Measurements from ENCODE around the gene SH2B3. TPM values are rescaled to one million over a fixed set of nuclear protein-coding genes. Genes with fewer than 3 reads are reported as not detected.

SH2B3 gene
- total and polyA plus RNA-seq, 2 experiments from 2014 or later = 8.1 to 59.3 TPM

GRCh38 chr12:111420494-111420893, 14.8 kb downstream of the SH2B3 start:
- no peaks in the 10 kb centered on the region for H3K9me3 Mint-ChIP-seq
- DNase-seq (ENCODE audit: low spot score) (no peak), ATAC-seq (no peak)
- peaks cover 27% of the 10 kb centered on the region; the same call in 1 of the 2 replicates for H3K4me1 ChIP-seq (ENCODE audit: insufficient read depth)
- peaks cover 2% of the 10 kb centered on the region for H3K27me3 Mint-ChIP-seq (ENCODE audit: insufficient read depth, low read depth, poor library complexity)
- peaks cover 37% of the 10 kb centered on the region for H3K4me1 Mint-ChIP-seq
- H3K27ac Mint-ChIP-seq = peak overlapping the region; percentile 94; the same call in 1 of the 2 replicates
- H3K27me3 ChIP-seq (ENCODE audit: insufficient read depth) = no peaks in the 10 kb centered on the region
- peaks cover 28% of the 10 kb centered on the region for H4K20me1 ChIP-seq (replicated peaks; ENCODE audit: insufficient read depth)
- no peaks in the 10 kb centered on the region for H3K9me2 ChIP-seq (ENCODE audit: insufficient read depth)
- no peak overlapping the region for H2AFZ ChIP-seq
- H3K4me2 ChIP-seq = no peak overlapping the region
- H3K36me3 Mint-ChIP-seq (ENCODE audit: low read depth) = peaks cover 52% of the 10 kb centered on the region
- H3K79me2 ChIP-seq (replicated peaks; ENCODE audit: insufficient read depth) = peaks cover 89% of the 10 kb centered on the region
- TF ChIP-seq JUNB (IDR thresholded peaks at IDR 0.05; ENCODE audit: unreplicated experiment) (no peak), CREB1 (CRISPR knock-in tag; IDR thresholded peaks at IDR 0.05; ENCODE audit: low read depth) (no peak), EZH2 (IDR thresholded peaks at IDR 0.05; ENCODE audit: low read depth, unreplicated experiment) (no peak), STAT1 (IDR thresholded peaks at IDR 0.05; ENCODE audit: unreplicated experiment) (no peak), ZNF331 (CRISPR knock-in tag; IDR thresholded peaks at IDR 0.05; ENCODE audit: low read depth) (no peak), NANOG (IDR thresholded peaks at IDR 0.05; ENCODE audit: borderline replicate concordance) (no peak)
- TF ChIP-seq, protein P1, sequence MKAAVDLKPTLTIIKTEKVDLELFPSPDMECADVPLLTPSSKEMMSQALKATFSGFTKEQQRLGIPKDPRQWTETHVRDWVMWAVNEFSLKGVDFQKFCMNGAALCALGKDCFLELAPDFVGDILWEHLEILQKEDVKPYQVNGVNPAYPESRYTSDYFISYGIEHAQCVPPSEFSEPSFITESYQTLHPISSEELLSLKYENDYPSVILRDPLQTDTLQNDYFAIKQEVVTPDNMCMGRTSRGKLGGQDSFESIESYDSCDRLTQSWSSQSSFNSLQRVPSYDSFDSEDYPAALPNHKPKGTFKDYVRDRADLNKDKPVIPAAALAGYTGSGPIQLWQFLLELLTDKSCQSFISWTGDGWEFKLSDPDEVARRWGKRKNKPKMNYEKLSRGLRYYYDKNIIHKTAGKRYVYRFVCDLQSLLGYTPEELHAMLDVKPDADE (IDR thresholded peaks at IDR 0.05) = no peak
- TF ChIP-seq, protein P2, sequence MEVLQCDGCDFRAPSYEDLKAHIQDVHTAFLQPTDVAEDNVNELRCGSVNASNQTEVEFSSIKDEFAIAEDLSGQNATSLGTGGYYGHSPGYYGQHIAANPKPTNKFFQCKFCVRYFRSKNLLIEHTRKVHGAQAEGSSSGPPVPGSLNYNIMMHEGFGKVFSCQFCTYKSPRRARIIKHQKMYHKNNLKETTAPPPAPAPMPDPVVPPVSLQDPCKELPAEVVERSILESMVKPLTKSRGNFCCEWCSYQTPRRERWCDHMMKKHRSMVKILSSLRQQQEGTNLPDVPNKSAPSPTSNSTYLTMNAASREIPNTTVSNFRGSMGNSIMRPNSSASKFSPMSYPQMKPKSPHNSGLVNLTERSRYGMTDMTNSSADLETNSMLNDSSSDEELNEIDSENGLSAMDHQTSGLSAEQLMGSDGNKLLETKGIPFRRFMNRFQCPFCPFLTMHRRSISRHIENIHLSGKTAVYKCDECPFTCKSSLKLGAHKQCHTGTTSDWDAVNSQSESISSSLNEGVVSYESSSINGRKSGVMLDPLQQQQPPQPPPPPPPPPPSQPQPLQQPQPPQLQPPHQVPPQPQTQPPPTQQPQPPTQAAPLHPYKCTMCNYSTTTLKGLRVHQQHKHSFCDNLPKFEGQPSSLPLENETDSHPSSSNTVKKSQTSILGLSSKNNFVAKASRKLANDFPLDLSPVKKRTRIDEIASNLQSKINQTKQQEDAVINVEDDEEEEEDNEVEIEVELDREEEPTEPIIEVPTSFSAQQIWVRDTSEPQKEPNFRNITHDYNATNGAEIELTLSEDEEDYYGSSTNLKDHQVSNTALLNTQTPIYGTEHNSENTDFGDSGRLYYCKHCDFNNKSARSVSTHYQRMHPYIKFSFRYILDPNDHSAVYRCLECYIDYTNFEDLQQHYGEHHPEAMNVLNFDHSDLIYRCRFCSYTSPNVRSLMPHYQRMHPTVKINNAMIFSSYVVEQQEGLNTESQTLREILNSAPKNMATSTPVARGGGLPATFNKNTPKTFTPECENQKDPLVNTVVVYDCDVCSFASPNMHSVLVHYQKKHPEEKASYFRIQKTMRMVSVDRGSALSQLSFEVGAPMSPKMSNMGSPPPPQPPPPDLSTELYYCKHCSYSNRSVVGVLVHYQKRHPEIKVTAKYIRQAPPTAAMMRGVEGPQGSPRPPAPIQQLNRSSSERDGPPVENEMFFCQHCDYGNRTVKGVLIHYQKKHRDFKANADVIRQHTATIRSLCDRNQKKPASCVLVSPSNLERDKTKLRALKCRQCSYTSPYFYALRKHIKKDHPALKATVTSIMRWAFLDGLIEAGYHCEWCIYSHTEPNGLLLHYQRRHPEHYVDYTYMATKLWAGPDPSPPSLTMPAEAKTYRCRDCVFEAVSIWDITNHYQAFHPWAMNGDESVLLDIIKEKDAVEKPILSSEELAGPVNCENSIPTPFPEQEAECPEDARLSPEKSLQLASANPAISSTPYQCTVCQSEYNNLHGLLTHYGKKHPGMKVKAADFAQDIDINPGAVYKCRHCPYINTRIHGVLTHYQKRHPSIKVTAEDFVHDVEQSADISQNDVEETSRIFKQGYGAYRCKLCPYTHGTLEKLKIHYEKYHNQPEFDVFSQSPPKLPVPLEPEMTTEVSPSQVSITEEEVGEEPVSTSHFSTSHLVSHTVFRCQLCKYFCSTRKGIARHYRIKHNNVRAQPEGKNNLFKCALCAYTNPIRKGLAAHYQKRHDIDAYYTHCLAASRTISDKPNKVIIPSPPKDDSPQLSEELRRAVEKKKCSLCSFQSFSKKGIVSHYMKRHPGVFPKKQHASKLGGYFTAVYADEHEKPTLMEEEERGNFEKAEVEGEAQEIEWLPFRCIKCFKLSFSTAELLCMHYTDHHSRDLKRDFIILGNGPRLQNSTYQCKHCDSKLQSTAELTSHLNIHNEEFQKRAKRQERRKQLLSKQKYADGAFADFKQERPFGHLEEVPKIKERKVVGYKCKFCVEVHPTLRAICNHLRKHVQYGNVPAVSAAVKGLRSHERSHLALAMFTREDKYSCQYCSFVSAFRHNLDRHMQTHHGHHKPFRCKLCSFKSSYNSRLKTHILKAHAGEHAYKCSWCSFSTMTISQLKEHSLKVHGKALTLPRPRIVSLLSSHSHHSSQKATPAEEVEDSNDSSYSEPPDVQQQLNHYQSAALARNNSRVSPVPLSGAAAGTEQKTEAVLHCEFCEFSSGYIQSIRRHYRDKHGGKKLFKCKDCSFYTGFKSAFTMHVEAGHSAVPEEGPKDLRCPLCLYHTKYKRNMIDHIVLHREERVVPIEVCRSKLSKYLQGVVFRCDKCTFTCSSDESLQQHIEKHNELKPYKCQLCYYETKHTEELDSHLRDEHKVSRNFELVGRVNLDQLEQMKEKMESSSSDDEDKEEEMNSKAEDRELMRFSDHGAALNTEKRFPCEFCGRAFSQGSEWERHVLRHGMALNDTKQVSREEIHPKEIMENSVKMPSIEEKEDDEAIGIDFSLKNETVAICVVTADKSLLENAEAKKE (CRISPR knock-in tag; IDR thresholded peaks at IDR 0.05) = no peak
- H3F3A ChIP-seq (replicated peaks; ENCODE audit: low read depth) = peaks cover 5% of the 10 kb centered on the region
- no peak overlapping the region for H3K4me3 ChIP-seq
- H3K27ac ChIP-seq (ENCODE audit: low read depth) = 0 out of 2 replicates have a peak overlapping the region, but pooled peaks have one; percentile 87
- peaks cover 14% of the 10 kb centered on the region for H3K36me3 ChIP-seq (ENCODE audit: insufficient read depth)
- no peak overlapping the region for H3K4me3 Mint-ChIP-seq

Measured in GM23338 (cell line).